Measurements from ENCODE around the gene CDC42EP4. TPM values are rescaled to one million over a fixed set of nuclear protein-coding genes. Genes with fewer than 3 reads are reported as not detected.
"Not testable (repeated sequence)": the region's sequence is repeated elsewhere in the genome, so short reads cannot be mapped to it uniquely, and the experiment has no call there.

The CDC42EP4 gene
- total RNA-seq, 2 donors from 2014 or later, result 0.67 to 2.5 TPM

GRCh38 chr17:73318836-73319235, 7.0 kb upstream of the CDC42EP4 start:
- no peak for ATAC-seq (replicated peaks)
- no peaks in the 10 kb centered on the region for H3K4me1 Mint-ChIP-seq
- H3K27me3 Mint-ChIP-seq, result no peaks in the 10 kb centered on the region
- H3K4me3 Mint-ChIP-seq, result no peak overlapping the region
- H3K36me3 Mint-ChIP-seq (ENCODE audit: low read depth), result no peaks in the 10 kb centered on the region
- no peak overlapping the region for H3K27ac Mint-ChIP-seq
- H3K9me3 Mint-ChIP-seq, result no peaks in the 10 kb centered on the region

- no peak for ATAC-seq (replicated peaks)
- no peaks in the 10 kb centered on the region for H3K27me3 Mint-ChIP-seq
Observed at GRCh38 chr17:73318427-73318813, 6.6 kb upstream of the CDC42EP4 start.

GRCh38 chr17:73317513-73318426, 6.0 kb upstream of the CDC42EP4 start:
- no peak overlapping the region for H3K27ac Mint-ChIP-seq
- no peak for ATAC-seq (replicated peaks)
- H3K36me3 Mint-ChIP-seq (ENCODE audit: low read depth), result no peaks in the 10 kb centered on the region
- H3K27me3 Mint-ChIP-seq, result no peaks in the 10 kb centered on the region
- H3K4me3 Mint-ChIP-seq, result no peak overlapping the region
- no peaks in the 10 kb centered on the region for H3K9me3 Mint-ChIP-seq
- H3K4me1 Mint-ChIP-seq, result no peaks in the 10 kb centered on the region

More at GRCh38 chr17:73318427-73318813, 6.6 kb upstream of the CDC42EP4 start:
- Mint-ChIP-seq H3K9me3 (no peaks in the 10 kb centered on the region), H3K36me3 (ENCODE audit: low read depth) (no peaks in the 10 kb centered on the region), H3K4me1 (no peaks in the 10 kb centered on the region), H3K4me3 (no peak overlapping the region), H3K27ac (no peak overlapping the region)

- H3K36me3 Mint-ChIP-seq (ENCODE audit: low read depth), result no peaks in the 10 kb centered on the region
- no peak for ATAC-seq (replicated peaks)
- H3K27ac Mint-ChIP-seq, result no peak overlapping the region
Observed at GRCh38 chr17:73316919-73317505, 5.2 kb upstream of the CDC42EP4 start.

GRCh38 chr17:73315471-73315870, 3.7 kb upstream of the CDC42EP4 start:
- no peaks in the 10 kb centered on the region for H3K27me3 Mint-ChIP-seq
- no peak for ATAC-seq (replicated peaks)
- H3K27ac Mint-ChIP-seq, result no peak overlapping the region
- no peaks in the 10 kb centered on the region for H3K9me3 Mint-ChIP-seq
- H3K4me3 Mint-ChIP-seq, result no peak overlapping the region
- no peaks in the 10 kb centered on the region for H3K36me3 Mint-ChIP-seq (ENCODE audit: low read depth)
- no peaks in the 10 kb centered on the region for H3K4me1 Mint-ChIP-seq

More at GRCh38 chr17:73316919-73317505, 5.2 kb upstream of the CDC42EP4 start:
- H3K4me1 Mint-ChIP-seq, result no peaks in the 10 kb centered on the region
- H3K27me3 Mint-ChIP-seq, result no peaks in the 10 kb centered on the region
- no peaks in the 10 kb centered on the region for H3K9me3 Mint-ChIP-seq
- no peak overlapping the region for H3K4me3 Mint-ChIP-seq

GRCh38 chr17:73313526-73314127, 1.8 kb upstream of the CDC42EP4 start:
- H3K27ac Mint-ChIP-seq, result no peak overlapping the region
- ATAC-seq (replicated peaks), result no peak
- no peak overlapping the region for H3K4me3 Mint-ChIP-seq
- no peaks in the 10 kb centered on the region for H3K36me3 Mint-ChIP-seq (ENCODE audit: low read depth)
- no peaks in the 10 kb centered on the region for H3K27me3 Mint-ChIP-seq
- H3K9me3 Mint-ChIP-seq, result no peaks in the 10 kb centered on the region
- H3K4me1 Mint-ChIP-seq, result no peaks in the 10 kb centered on the region

- not testable (repeated sequence) for ATAC-seq (replicated peaks); H3K27me3 Mint-ChIP-seq; H3K36me3 Mint-ChIP-seq (ENCODE audit: low read depth); H3K27ac Mint-ChIP-seq; H3K4me1 Mint-ChIP-seq; H3K9me3 Mint-ChIP-seq
- H3K4me3 Mint-ChIP-seq, result peak overlapping the region; percentile 85
Observed at GRCh38 chr17:73312887-73313286, 1.1 kb upstream of the CDC42EP4 start.

GRCh38 chr17:73311428-73311780, 397 bp downstream of the CDC42EP4 start:
- ATAC-seq (replicated peaks), result peak; percentile 20
- H3K27me3 Mint-ChIP-seq, result no peaks in the 10 kb centered on the region
- H3K9me3 Mint-ChIP-seq, result no peaks in the 10 kb centered on the region
- H3K4me3 Mint-ChIP-seq, result peak overlapping the region; percentile 85
- no peaks in the 10 kb centered on the region for H3K4me1 Mint-ChIP-seq
- H3K27ac Mint-ChIP-seq, result no peak overlapping the region
- H3K36me3 Mint-ChIP-seq (ENCODE audit: low read depth), result no peaks in the 10 kb centered on the region

- H3K27ac Mint-ChIP-seq, result peak overlapping the region; percentile 52
- ATAC-seq (replicated peaks), result no peak
- H3K9me3 Mint-ChIP-seq, result no peaks in the 10 kb centered on the region
- H3K27me3 Mint-ChIP-seq, result no peaks in the 10 kb centered on the region
- no peaks in the 10 kb centered on the region for H3K36me3 Mint-ChIP-seq (ENCODE audit: low read depth)
- H3K4me3 Mint-ChIP-seq, result peak overlapping the region; percentile 85
- H3K4me1 Mint-ChIP-seq, result no peaks in the 10 kb centered on the region
Observed at GRCh38 chr17:73309727-73310596, 1.8 kb downstream of the CDC42EP4 start.

- Mint-ChIP-seq H3K4me3 (peak overlapping the region; percentile 85), H3K27ac (peak overlapping the region; percentile 52)
- H3K27me3 Mint-ChIP-seq; H3K36me3 Mint-ChIP-seq (ENCODE audit: low read depth); ATAC-seq (replicated peaks); H3K9me3 Mint-ChIP-seq; H3K4me1 Mint-ChIP-seq: not testable (repeated sequence)
Observed at GRCh38 chr17:73308959-73309358, 2.8 kb downstream of the CDC42EP4 start.

- no peaks in the 10 kb centered on the region for H3K9me3 Mint-ChIP-seq
- H3K4me1 Mint-ChIP-seq, result no peaks in the 10 kb centered on the region
- ATAC-seq (replicated peaks), result no peak
- no peaks in the 10 kb centered on the region for H3K27me3 Mint-ChIP-seq
- H3K27ac Mint-ChIP-seq, result no peak overlapping the region
- H3K36me3 Mint-ChIP-seq (ENCODE audit: low read depth), result no peaks in the 10 kb centered on the region
- no peak overlapping the region for H3K4me3 Mint-ChIP-seq
Observed at GRCh38 chr17:73308017-73308823, 3.6 kb downstream of the CDC42EP4 start.

- Mint-ChIP-seq H3K27me3 (no peaks in the 10 kb centered on the region), H3K4me1 (no peaks in the 10 kb centered on the region), H3K4me3 (no peak overlapping the region), H3K36me3 (ENCODE audit: low read depth) (no peaks in the 10 kb centered on the region), H3K27ac (no peak overlapping the region), H3K9me3 (no peaks in the 10 kb centered on the region)
- ATAC-seq (replicated peaks), result no peak
Observed at GRCh38 chr17:73307130-73307529, 4.7 kb downstream of the CDC42EP4 start.

- no peaks in the 10 kb centered on the region for H3K9me3 Mint-ChIP-seq
- H3K36me3 Mint-ChIP-seq (ENCODE audit: low read depth), result no peaks in the 10 kb centered on the region
- H3K27ac Mint-ChIP-seq, result no peak overlapping the region
- no peak for ATAC-seq (replicated peaks)
- H3K27me3 Mint-ChIP-seq, result no peaks in the 10 kb centered on the region
- no peak overlapping the region for H3K4me3 Mint-ChIP-seq
- H3K4me1 Mint-ChIP-seq, result no peaks in the 10 kb centered on the region
Observed at GRCh38 chr17:73305845-73306836, 5.7 kb downstream of the CDC42EP4 start.

All from activated T-helper 17 cell treated with anti-CD3 and anti-CD28 coated beads, Interleukin-2, amount 50 U/mL, for 72 hours (primary cell).